GF-D8 (cell line): ENCODE measurements around the gene CCNQ.
A peak's percentile ranks its signal among the peaks of the same experiment; 100 is the strongest.

Source experiments
- DNase-seq: peaks from one replicate; lab custom pipeline; 2025; lab: John Stamatoyannopoulos, UW

The CCNQ gene

DNA sequence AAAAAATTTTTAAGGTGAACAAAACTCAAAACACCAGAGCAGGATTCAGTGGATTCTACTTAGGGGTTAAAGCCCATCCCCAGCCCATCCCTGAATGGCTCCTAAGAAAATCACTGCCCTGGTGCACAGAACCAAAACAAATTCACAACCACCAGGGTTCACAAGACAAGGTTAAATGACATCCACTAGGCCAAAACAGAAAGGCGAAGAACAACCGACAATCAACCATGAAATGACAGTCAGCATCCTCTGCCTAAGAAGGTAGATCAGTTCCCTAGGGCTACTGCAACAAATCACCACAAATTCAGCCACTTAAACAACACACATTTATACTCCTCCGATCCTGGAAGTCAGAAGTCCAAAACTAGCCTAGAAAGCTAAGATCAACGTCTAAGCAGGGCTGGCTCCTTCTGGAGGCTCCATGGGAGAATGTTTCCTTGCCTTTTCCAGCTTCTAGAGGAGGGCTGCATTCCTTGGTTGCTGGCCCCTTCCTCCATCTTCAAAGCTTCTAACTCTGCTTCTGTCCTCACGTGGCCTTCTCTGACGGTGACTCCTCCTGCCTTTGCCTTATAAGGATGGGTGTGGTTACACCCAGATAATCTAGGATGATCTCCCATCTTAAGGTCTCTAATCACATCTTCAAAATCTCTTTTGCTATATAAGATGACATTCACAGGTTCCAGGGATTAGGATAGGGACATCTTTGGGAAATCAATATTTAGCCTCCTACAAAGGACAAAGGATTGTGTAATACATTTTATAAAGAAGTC lies 1.8 kb downstream of the CCNQ start:
- no peak for DNase-seq

DNA sequence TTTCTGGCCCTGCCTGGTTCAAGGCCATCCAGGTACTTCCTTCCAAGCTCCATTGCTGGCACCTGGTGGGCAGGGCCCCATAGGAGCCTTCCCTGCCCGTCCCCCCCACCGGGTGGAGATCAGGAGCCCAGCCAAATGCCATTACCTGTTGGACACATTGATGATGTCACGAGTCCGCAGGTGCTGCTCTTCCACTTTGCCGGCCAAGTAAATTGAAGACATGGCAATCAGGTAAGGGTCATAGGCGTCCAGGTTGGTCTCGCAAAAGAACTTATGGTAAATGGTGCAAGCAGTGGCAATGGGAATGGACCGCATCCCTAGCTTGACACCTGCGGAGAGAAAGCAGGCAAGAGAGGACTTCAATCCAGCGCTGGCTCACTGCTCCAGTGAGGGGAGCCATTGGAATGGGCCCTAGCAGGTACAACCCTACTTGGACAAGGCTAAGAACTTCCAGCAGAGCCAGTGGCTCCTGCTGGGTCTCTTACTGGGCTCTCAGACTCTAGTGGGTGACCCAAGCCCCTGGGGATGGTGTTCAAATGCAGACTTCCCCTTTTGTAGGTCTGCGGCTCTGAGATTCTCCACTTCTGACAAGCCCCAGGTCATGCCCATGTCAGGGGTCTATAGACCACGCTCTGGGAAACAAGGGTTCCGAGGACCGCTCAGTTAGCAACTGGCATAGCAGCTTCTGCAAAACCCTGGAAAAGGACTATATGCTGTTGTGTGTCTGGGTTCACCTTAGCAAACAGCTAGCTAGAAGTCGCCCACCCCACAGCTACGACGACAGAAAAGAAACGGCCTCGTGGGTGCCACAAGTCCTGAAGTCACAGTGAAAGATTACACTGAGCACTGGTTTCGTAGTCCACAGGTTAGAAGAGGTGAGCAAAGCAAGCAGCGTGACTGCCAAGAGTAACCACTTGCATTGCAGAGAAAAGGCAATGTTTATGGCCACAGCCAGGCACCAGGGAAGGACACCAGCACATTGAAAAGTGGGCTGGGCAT lies 2.8 kb downstream of the CCNQ start:
- DNase-seq: no peak

DNA sequence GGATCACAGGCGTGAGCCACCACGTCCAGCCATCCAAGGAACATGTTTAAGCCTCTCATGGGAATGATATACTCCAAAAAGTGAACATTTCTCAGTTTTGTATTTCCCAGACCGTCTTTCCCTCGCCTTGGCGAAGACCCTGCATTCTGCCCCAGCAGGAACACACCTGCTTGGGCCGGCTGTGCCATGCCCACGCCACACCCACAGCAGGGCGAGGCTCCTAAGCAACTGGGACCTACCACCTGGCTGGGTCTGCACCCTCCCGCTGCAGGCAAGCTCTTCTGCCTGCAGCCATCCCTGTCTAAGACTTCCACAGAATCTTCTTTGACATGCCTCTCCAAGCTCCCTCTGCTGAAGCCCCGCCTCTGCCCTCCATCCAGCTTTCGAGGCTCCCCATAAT lies 3.6 kb downstream of the CCNQ start:
- no peak for DNase-seq

DNA sequence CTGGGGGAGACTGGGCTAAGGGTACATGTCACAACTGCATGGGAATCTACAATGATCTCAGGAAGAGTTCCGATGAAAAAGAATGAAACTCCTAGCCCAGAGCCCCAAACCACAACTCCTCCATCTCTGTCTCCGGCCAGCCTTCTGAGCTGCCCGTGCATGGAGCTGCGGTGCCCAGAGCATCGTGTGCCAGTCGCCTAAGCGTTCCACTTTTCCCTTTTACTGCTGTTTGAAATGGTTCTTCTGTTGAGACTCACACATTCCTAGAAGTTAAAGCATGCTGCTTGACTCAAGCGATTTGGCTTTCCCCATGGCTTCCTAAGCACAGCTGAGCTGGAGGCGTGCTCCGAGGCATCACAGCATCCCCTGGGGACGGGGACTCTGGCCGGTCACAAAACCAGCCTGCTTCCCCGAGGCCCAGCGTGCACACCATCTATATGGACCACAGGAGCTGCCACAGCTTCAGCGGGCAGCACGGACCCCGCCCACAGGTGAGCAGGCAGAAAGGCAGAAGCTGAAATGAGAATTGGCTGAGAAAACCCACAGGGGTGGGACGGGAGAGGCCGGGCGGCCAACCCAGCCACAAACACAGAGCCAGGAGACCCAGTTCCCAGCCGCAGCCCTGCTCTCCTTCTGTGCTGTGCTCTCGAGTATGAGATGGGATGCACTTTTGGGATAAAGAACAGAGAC lies 5.0 kb downstream of the CCNQ start:
- no peak for DNase-seq

DNA sequence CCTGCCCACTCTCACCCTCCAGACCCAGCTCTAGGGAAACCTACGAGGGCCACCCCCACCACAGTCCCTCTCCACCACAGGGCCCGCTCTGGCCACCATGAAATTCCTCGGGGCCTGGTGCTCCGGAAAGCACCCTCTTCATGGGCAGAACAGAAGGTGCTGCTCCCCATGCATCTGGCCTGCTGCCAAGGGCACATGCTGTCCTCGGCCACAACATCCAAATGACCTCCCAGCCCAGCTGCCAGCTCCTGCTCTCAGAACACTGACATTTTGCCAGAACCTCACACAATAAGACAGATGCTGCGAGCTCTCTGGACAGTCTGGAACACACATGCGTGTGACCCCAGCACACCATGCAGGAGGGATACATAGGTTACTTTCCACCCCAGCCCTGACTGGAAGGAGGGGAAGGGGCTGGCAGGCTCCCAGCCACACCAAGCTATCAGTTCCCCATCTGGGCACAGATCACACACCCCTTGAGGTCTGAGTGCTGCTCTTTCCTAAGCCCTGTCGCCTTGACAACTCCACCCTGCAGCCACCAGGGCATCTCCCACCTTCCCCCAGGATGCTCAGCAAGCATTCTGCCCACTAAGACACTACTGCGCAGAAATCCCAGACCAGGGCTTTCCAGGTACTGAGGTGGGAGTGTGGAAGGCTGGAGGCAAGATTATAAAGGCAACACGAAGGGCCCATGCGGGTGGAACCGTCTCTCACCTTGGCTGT lies 5.8 kb downstream of the CCNQ start:
- no peak for DNase-seq

- DNase-seq: no peak
Observed at GRCh38 chrX:153592091-153592833, 6.7 kb downstream of the CCNQ start.

- DNase-seq: no peak
Observed at GRCh38 chrX:153590961-153591956, 7.7 kb downstream of the CCNQ start.

DNA sequence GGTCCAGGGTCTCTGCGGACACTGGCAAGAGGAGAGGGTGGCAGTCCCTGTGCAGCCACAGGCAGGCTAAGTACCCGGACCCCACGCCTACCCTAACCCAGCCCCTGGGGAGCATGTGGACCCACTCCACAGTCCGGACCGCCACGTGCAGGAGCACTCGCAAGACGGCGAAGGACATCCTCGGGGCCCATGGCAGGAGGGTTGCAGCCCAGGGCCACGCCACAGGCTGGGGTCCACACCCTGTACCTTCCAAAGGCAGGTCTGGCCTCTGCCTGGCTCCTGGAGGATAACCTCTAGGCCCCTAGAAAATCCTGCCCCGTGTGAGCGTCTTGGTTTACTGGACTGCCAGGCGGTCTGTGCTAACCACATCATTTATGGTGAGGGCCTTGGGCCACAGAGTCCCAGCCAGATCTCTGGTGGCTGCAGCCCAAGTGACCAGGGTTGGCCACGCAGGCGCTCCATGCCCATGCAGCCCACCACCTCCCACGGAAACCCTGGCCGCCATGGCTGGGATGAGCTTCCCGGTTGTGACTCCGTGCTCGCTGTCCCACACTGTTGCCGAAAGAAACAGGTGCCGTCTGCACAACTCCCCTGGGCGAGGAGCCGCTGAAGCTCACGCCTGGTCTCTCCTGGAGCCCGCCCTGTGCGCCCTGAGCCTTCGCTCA lies 10.0 kb downstream of the CCNQ start:
- no peak for DNase-seq

- DNase-seq: no peak
Observed at GRCh38 chrX:153588021-153588781, 10.7 kb downstream of the CCNQ start.

DNA sequence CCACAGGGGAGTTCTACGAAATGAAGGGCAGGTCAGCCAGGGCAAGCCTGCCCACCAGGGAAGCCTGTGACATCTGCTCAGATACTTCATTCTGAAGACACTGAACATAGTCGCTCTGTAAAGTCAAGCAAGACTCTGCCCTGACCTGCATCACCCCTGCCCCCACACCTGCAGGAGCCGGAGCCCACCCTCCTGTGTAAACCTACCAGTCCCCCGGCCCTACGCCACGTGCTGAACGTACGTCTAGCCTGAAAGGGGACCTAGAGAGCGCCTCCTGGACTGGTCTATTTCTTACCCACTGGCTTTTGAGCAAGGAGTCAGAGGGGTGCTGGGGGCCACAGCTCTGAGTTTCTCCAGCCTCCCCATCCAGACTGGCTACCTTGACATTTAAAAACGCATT lies 11.6 kb downstream of the CCNQ start:
- DNase-seq: no peak

DNA sequence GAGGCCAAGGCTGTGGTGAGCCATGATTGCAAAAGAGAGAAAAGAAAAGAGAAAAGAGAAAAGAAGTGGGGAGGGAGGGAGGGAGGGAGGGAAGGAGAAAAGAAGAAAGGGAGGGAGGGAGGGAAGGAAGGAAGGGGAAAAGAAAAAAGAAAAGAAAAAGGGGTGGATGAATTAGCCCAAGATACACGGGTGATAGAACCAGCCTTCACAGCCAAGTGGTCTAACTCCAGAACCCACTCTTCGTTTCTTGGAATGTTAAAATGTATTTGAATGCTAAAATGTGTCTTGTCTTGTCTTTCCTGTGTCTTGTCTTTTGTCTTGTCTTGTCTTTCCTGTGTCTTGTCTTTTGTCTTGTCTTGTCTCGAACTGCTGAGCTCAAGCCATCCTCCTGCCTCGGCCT lies 13.1 kb downstream of the CCNQ start:
- DNase-seq: no peak

DNA sequence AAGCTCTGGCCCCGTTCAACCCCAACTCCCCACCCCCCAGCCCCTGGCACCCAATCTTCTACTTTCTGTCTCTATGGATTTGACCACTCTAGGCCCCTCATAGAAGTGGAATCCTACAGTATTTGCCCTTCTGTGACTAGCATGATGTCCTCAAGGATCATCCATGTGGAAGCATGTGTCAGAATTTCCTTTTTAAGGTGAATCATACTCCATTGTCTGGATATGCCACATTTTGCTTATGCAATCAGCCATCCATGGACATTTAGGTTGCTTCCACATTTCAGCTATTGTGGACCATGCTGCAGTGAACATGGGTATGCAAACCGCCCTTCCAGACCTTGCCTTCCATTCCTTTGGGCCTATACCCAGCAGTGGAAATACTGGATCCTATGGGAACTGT lies 15.5 kb downstream of the CCNQ start:
- no peak for DNase-seq

DNA sequence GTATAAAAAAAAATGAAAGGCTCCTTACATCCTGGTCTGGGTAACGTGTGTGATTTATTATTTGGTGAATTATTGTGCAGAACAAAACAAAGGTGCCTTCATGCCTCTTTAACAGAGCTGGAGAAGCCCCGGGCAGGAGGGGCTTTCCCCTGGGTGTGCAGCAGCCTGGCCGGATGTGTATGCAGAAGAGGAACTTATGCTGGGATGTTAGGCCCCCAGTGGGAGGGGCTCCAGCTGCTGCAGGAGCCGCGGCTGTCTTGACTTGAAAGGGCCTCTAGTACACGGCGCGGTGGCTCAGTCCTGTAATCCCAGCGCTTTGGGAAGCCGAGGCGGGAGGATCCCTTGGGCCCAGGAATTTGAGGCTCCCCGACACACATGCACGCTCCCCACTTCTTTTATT lies 16.0 kb downstream of the CCNQ start:
- DNase-seq: peak; percentile 61

DNA sequence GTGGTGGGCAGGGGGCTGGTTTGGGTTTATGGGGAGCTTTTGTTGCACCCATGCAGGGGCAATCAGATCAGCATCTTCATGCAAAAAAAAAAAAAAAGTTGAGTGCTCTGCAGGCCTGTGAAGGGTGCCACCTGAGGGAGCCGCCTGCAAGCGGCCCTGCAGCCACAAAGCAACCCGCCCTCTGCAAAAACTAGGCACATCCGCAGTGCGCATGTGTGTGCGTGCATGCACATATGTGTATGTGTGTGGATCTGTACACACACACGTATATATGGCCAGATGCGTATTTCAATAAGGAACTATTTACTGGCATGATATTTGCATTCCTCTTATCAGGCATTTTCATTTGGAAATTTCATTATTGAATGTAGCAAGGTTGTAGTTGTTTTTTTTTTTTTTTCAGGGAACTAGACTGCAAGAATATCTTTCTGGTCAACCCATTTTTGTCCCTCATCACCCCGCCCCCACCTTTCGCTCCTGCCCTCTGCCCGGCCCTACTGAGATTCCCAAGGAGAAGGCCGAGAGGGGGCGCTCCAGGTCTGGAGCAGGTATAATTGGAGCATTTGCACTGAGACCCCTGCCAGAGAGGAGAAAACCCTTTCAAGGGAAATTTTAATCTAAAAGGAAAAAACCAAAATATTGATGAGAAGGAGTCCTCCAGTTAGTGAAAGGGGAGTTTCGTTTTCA lies 18.1 kb downstream of the CCNQ start:
- no peak for DNase-seq

DNA sequence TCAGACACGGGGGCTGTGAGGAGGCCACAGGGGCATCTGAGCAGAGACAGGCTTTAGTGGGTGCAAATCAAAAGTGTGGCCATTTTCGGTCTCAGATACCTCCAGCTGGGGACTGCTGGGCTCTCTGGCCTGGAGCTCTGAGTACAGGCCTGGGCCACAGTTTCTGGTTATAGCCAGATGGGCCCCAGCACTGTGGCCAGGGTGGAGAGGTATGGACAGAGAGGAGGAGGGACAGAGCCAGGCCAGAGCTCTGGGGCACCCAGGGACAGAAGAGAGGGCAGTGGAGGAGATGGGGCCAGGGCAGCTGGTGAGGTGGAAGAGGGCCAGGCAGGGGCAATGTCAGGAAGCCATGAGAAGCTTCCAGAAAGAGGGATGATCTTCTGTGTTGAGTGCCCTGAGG lies 20.1 kb downstream of the CCNQ start:
- DNase-seq: no peak

DNA sequence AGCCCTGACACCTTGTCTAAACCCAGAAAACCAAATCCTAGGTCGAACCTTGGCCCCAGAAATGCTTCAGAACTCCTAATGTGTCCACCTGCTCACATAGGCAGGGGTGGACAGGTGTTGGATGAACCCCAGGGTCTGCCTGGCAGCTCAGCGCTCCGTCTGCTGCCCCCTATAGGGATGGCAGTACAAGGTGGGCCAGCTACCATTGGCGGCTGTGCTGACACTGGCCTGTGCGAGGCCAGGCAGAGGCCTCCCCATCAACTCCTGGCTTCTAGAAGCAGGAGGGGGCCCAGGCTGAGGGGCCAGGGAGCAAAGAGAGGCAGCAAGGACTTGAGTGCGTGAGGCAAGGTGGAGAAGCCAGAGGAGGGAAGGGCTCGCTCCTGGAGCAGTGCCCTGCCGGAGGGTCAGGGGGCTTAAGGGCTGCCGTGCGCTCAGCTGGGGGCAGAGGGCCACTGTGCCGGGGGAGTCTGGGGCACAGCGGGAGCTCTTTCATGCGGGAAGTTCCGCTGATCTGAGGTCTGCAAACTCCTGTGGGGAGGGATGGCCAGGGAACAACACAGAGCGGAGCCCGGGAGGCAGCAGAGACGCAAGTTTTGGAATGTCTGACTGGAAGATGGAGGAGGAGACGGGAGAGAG lies 20.6 kb downstream of the CCNQ start:
- DNase-seq: no peak

- DNase-seq: no peak
Observed at GRCh38 chrX:153576961-153577360, 22.0 kb downstream of the CCNQ start.
